Measurements from ENCODE around the gene SLC39A11. TPM values are rescaled to one million over a fixed set of nuclear protein-coding genes. Genes with fewer than 3 reads are reported as not detected.
A peak's percentile ranks its signal among the peaks of the same experiment; 100 is the strongest.

The SLC39A11 gene
- total RNA-seq, 4 donors from 2014 or later, result 23.0 to 30.9 (median 27.6) TPM

GRCh38 chr17:72982680-72983079 is 109.8 kb downstream of the SLC39A11 start:
- peaks cover 0 to 7% (median 0%) of the 10 kb centered on the region in 3 donors for H3K4me1 ChIP-seq
- no peaks in the 10 kb centered on the region for H3K9me3 ChIP-seq
- no peak for TF ChIP-seq POLR2A (IDR thresholded peaks at IDR 0.05)
- TF ChIP-seq CTCF (IDR thresholded peaks at IDR 0.05), result no peak
- 62 to 73% methylated on average over 3 of the region's 3 CpGs for WGBS, 2 donors
- H3K27ac ChIP-seq, result no peak overlapping the region
- H3K36me3 ChIP-seq, result no peaks in the 10 kb centered on the region
- no peaks in the 10 kb centered on the region for H3K27me3 ChIP-seq
- H3K4me3 ChIP-seq, result no peak overlapping the region
- intact Hi-C loops (cut with DNase I), result no loop called here
- no peak for DNase-seq

GRCh38 chr17:72978593-72979218 is 113.8 kb downstream of the SLC39A11 start:
- H3K9me3 ChIP-seq, result no peaks in the 10 kb centered on the region
- WGBS, 2 donors, result 87% methylated on average over 9 of the region's 9 CpGs
- no peak for DNase-seq
- H3K4me3 ChIP-seq, result no peak overlapping the region
- no peaks in the 10 kb centered on the region for H3K27me3 ChIP-seq
- no peak overlapping the region for H3K27ac ChIP-seq
- H3K4me1 ChIP-seq, result peaks cover 0 to 20% (median 6%) of the 10 kb centered on the region in 3 donors
- TF ChIP-seq POLR2A (IDR thresholded peaks at IDR 0.05) (no peak), CTCF (IDR thresholded peaks at IDR 0.05) (no peak)
- intact Hi-C loops (cut with DNase I), result loop anchor here (10.0 kb wide), 1 partner anchor 234 kb away; no protein-coding TSS in a partner anchor
- no peaks in the 10 kb centered on the region for H3K36me3 ChIP-seq

- TF ChIP-seq CTCF (IDR thresholded peaks at IDR 0.05), result no peak
- TF ChIP-seq POLR2A (IDR thresholded peaks at IDR 0.05), result no peak
- Histone ChIP-seq H3K4me1 (peaks cover 0 to 20% (median 6%) of the 10 kb centered on the region in 3 donors), H3K36me3 (no peaks in the 10 kb centered on the region), H3K27ac (no peak overlapping the region), H3K9me3 (no peaks in the 10 kb centered on the region), H3K27me3 (no peaks in the 10 kb centered on the region), H3K4me3 (no peak overlapping the region)
- intact Hi-C loops (cut with DNase I), result loop anchor here (10.0 kb wide), 1 partner anchor 233 kb away; no protein-coding TSS in a partner anchor
- 67 to 75% methylated on average over 16 to 20 of the region's 20 CpGs for WGBS, 2 donors
- DNase-seq, result no peak
Measured at GRCh38 chr17:72977771-72978417, 114.6 kb downstream of the SLC39A11 start.

- 40 to 44% methylated on average over 10 to 12 of the region's 12 CpGs for WGBS, 2 donors
- intact Hi-C loops (cut with DNase I), result loop anchor here (10.0 kb wide), 1 partner anchor 232 kb away; no protein-coding TSS in a partner anchor
- peaks cover 0 to 20% (median 6%) of the 10 kb centered on the region in 3 donors for H3K4me1 ChIP-seq
- no peak for DNase-seq
- H3K36me3 ChIP-seq, result no peaks in the 10 kb centered on the region
- TF ChIP-seq CTCF (IDR thresholded peaks at IDR 0.05), result no peak
- no peak for TF ChIP-seq POLR2A (IDR thresholded peaks at IDR 0.05)
- H3K9me3 ChIP-seq, result no peaks in the 10 kb centered on the region
- peak overlapping the region in 2 of 4 donors; percentile 14 to 29 for H3K27ac ChIP-seq
- no peak overlapping the region for H3K4me3 ChIP-seq
- H3K27me3 ChIP-seq, result no peaks in the 10 kb centered on the region
Measured at GRCh38 chr17:72976971-72977770, 115.3 kb downstream of the SLC39A11 start.

Measured in esophagus squamous epithelium (tissue), 5 donors.